ENCODE results near the gene SCAMP1.

GRCh38 chr5:78331523-78332080 lies 28.8 kb upstream of the SCAMP1 start:
- no peak for TF ChIP-seq POLR2AphosphoS5 (IDR thresholded peaks at IDR 0.05; ENCODE audit: low read depth, low read length)
- TF ChIP-seq CTCF (IDR thresholded peaks at IDR 0.05): no peak
- TF ChIP-seq YY1 (IDR thresholded peaks at IDR 0.05; ENCODE audit: low read depth): no peak
- TF ChIP-seq RXRA (IDR thresholded peaks at IDR 0.05; ENCODE audit: borderline replicate concordance, low read depth): no peak
- no peak for TF ChIP-seq MXI1 (IDR thresholded peaks at IDR 0.05; ENCODE audit: low read depth, low read length)
- TF ChIP-seq NFIC (IDR thresholded peaks at IDR 0.05; ENCODE audit: borderline replicate concordance): no peak
- TF ChIP-seq TCF12 (IDR thresholded peaks at IDR 0.05): no peak
